ENCODE data around the gene POMT1.

POMT1 gene

DNA sequence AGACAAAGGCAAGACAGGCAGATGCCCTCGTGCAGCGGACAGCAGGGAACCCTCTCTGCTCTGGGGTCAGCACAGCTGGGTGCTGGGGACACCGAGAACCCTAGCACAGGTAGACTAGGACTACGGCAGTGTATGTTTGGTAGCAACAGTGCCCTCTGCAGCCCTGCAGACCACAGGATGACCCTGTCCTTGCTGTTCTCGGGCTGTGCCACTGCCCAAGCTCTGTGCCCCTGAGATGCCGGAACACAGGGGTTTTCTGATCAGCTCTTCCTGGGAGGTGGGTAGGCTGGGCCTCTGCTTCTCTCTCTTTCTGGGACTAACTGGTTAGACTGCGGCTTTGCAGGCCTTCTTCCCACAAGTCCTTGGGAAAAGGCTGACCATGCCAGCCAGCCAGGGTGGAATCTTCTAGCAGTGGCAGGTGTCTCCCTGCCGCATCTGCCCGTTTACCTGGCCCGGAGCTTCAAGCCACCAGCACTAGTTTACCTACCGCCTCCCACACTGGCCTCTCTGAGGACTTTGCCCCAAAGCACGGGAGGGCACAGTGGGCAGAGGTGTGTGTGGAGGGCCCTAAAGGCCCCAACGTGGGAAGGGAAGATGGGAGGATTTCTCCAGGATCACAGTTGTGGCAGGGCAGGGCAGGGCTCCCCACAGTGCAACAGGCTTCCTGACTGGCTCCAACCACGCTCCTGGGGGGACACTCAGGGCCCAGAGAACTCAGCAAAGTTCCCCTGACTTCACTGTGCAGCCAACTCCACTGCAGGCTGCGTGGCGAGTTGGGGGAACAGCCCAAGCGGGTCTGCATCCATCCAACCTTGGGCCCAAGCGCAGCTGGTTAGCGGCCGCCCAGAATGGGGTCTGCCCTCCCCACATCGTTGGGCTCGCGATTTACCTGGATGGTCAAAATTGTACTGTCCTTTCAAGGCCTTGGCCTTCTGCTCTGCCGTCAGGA lies 27.2 kb downstream of the POMT1 start:
- H3K9me3 ChIP-seq (ENCODE audit: insufficient read depth, low read length) = no peaks in the 10 kb centered on the region
- H3K27me3 ChIP-seq (ENCODE audit: low read depth, low read length) = no peaks in the 10 kb centered on the region
- peaks cover 10% of the 10 kb centered on the region; the same call in 1 of the 2 replicates for H3K4me1 ChIP-seq (ENCODE audit: low read length)
- H2AFZ ChIP-seq (ENCODE audit: low read depth, low read length) = no peak overlapping the region
- no peak overlapping the region for H3K27ac ChIP-seq (ENCODE audit: low read length)
- peaks cover 13% of the 10 kb centered on the region for H3K79me2 ChIP-seq (ENCODE audit: low read length)
- H3K36me3 ChIP-seq (replicated peaks; ENCODE audit: low read depth, low read length) = peaks cover 15% of the 10 kb centered on the region
- peak overlapping the region; percentile 84 for H3K9ac ChIP-seq (ENCODE audit: low read length)
- TF ChIP-seq EZH2phosphoT487 (IDR thresholded peaks at IDR 0.05; ENCODE audit: low read depth) = no peak
- TF ChIP-seq, protein P1, sequence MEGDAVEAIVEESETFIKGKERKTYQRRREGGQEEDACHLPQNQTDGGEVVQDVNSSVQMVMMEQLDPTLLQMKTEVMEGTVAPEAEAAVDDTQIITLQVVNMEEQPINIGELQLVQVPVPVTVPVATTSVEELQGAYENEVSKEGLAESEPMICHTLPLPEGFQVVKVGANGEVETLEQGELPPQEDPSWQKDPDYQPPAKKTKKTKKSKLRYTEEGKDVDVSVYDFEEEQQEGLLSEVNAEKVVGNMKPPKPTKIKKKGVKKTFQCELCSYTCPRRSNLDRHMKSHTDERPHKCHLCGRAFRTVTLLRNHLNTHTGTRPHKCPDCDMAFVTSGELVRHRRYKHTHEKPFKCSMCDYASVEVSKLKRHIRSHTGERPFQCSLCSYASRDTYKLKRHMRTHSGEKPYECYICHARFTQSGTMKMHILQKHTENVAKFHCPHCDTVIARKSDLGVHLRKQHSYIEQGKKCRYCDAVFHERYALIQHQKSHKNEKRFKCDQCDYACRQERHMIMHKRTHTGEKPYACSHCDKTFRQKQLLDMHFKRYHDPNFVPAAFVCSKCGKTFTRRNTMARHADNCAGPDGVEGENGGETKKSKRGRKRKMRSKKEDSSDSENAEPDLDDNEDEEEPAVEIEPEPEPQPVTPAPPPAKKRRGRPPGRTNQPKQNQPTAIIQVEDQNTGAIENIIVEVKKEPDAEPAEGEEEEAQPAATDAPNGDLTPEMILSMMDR (IDR thresholded peaks at IDR 0.05; ENCODE audit: low read depth, low read length) = no peak
- peak overlapping the region; percentile 96 for H3K4me3 ChIP-seq (ENCODE audit: low read length)
- no peaks in the 10 kb centered on the region for H4K20me1 ChIP-seq (ENCODE audit: insufficient read depth, low read length)
- peak overlapping the region; percentile 86 for H3K4me2 ChIP-seq (ENCODE audit: low read length)

DNA sequence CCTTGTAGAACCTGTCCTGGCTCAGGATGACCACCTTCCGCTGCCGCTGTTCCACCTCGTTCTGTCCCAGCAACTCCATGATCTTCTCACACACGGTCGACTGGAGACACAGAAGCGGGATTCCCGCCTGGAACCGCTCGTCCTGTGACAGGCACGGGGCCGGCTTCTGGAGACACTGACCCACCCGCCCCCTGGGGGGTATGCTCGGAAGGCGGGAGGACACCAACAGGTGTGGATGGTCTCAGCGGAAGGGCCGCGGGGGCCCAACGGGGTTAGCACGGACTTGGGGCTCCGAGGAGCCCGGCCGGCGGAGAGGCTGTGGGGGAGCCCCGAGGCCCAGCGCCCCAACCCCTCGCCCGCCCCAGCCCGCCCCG lies 27.8 kb downstream of the POMT1 start:
- H3K9ac ChIP-seq (ENCODE audit: low read length) = peak overlapping the region; percentile 84
- peaks cover 11% of the 10 kb centered on the region for H3K36me3 ChIP-seq (replicated peaks; ENCODE audit: low read depth, low read length)
- H2AFZ ChIP-seq (ENCODE audit: low read depth, low read length) = no peak overlapping the region
- no peaks in the 10 kb centered on the region for H4K20me1 ChIP-seq (ENCODE audit: insufficient read depth, low read length)
- H3K27me3 ChIP-seq (ENCODE audit: low read depth, low read length) = no peaks in the 10 kb centered on the region
- H3K27ac ChIP-seq (ENCODE audit: low read length) = no peak overlapping the region
- peaks cover 10% of the 10 kb centered on the region; the same call in 1 of the 2 replicates for H3K4me1 ChIP-seq (ENCODE audit: low read length)
- peaks cover 13% of the 10 kb centered on the region for H3K79me2 ChIP-seq (ENCODE audit: low read length)
- peak overlapping the region; percentile 96 for H3K4me3 ChIP-seq (ENCODE audit: low read length)
- H3K9me3 ChIP-seq (ENCODE audit: insufficient read depth, low read length) = no peaks in the 10 kb centered on the region
- peak overlapping the region; percentile 86 for H3K4me2 ChIP-seq (ENCODE audit: low read length)
- no peak for TF ChIP-seq EZH2phosphoT487 (IDR thresholded peaks at IDR 0.05; ENCODE audit: low read depth)
- TF ChIP-seq, protein P1 (IDR thresholded peaks at IDR 0.05; ENCODE audit: low read depth, low read length) = peak; percentile 15

DNA sequence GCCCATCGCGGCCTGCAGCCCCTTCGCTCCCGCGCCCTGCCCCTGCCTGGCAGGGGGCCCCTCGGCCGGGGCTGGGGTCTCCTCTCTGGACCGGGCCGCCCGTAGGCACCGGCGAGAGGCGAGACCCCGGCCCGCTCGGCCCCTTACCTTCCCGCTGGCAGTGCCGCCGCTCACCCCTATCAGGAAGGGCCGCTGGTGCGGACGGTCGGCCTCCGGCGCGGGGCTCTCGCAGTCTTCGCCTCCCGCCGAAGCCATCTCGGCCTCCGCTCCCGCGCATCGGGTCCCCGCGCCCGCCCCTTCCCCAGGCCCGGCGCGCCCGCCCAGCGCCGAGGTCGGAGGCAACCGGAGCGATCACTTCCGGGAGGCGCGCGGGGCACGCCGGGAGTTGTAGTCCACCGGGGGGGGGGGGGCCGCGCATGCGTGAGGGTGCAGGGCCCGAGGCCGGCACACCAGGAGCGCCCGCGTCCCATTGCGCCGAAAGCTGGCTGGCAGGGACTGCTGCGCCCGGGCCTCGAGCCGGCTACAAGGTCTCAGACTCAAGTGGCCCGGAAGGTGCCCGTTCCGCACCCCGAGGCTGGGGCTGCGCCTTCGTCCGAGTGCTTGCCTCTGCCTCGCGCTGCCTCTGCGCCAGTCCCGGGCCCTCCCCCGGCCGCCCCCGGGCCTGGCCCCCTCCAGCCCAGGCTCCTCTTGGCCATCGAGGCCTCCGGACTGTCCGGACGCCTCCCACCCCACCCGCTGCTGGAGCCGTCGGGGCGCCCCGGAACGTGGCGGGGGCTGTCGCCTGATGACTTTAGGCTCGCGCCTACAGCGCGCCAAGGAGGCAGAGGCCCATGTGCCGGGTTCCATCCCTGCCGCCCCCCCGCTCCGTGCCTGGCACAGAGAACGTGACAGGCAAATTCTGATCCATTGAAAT lies 28.5 kb downstream of the POMT1 start, which contains the start of gene UCK1:
TSS of gene UCK1 (minus strand) at position 344 of the 913 bp plus-strand sequence. CDS start at position 255, 89 bp downstream.
- Histone ChIP-seq H2AFZ (ENCODE audit: low read depth, low read length) (peak within 1 kb of the TSS; percentile 97; the same call in 1 of the 2 replicates), H3K36me3 (replicated peaks; ENCODE audit: low read depth, low read length) (peaks cover 11% of the 10 kb centered on the region), H3K27me3 (ENCODE audit: low read depth, low read length) (no peaks in the 10 kb centered on the region), H3K9me3 (ENCODE audit: insufficient read depth, low read length) (no peaks in the 10 kb centered on the region), H3K4me1 (ENCODE audit: low read length) (peaks cover 10% of the 10 kb centered on the region; the same call in 1 of the 2 replicates), H3K4me3 (ENCODE audit: low read length) (peak within 1 kb of the TSS; percentile 96), H3K27ac (ENCODE audit: low read length) (no peak within 1 kb of the TSS), H3K79me2 (ENCODE audit: low read length) (peaks cover 13% of the 10 kb centered on the region), H4K20me1 (ENCODE audit: insufficient read depth, low read length) (no peaks in the 10 kb centered on the region), H3K9ac (ENCODE audit: low read length) (peak within 1 kb of the TSS; percentile 84), H3K4me2 (ENCODE audit: low read length) (peak within 1 kb of the TSS; percentile 88)
- TF ChIP-seq, protein P1 (IDR thresholded peaks at IDR 0.05; ENCODE audit: low read depth, low read length) = no peak
- no peak for TF ChIP-seq EZH2phosphoT487 (IDR thresholded peaks at IDR 0.05; ENCODE audit: low read depth)
